GM19351 (cell line): ENCODE data around the gene SMIM13.

ENCODE experiments used
- ATAC-seq: cut with Tn5 transposase; IDR thresholded peaks from one replicate; pipeline ENCODE4 v1.9.1; 2021; ENCODE audit warnings: mild to moderate bottlenecking, moderate library complexity; ENCODE audit not compliant: unreplicated experiment

The SMIM13 gene

DNA sequence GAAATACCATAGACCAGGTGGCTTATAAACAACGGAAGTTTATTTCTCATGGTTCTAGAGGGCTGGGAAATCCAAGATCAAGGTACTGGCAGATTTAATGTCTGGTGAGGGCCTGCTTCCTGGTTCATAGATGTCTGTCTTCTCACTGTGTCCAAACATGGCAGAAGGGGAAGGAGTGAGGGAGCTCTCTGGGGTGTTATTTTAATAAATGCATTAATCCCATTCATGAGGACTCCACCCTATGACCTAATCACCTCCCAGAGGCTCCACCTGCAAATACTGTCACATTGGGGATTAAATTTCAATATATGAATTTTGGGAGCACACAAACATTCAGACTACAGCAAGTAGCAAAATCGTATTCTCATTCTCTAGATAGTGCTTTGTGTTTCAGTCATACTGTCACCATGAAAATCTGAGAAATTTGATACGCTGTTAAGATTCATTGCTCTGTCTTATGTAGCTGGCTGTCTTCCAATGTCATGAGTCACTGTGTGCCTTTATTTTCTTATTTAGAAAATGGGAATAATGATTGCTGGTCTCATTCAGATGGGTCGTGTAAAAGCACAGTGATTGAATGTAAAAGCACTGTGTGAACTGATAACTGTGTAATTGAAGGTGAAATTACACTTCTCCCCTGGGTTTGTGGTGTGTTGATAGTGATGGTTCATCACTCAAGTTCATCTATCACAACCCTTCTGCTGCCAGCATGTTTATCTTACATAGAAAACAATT, 26.8 kb downstream of the SMIM13 start:
- no peak for ATAC-seq

DNA sequence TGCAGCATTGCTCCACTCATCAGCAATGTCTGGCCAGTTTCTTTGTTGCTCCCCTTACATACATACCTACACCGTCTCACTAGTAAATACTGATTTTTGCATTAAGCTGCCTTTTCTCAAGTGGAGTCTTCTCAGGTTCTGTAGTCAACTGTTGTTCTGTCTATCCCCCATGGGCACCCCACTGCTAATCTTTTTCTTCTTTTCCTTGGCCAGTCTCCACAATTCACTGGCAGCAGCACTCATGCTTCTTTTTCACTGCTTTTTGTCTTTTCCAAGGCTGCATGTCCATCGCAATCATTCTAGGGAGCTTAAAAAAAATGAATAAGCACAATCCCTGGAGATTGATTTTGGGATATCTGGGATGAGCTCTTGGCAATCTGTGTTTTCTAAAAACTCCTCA, 28.2 kb downstream of the SMIM13 start:
- no peak for ATAC-seq

DNA sequence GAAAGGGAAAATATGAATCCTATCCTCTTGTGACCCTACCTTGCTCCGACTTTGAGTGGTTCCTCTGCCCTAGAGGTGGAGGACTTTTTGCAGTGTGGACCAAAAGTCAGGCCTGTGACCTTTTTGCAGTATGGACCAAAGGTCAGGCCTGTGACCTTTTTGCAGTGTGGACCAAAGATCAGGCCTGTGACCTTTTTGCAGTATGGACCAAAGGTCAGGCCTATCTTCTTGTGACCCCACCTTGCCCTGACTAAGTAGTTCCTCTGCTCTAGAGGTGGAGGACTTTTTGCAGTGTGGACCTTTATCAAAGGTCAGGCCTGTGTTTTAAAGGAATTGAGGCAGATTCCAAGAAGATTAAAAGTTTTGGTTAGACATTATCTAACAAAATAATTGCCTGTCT, 28.7 kb downstream of the SMIM13 start:
- ATAC-seq: no peak

DNA sequence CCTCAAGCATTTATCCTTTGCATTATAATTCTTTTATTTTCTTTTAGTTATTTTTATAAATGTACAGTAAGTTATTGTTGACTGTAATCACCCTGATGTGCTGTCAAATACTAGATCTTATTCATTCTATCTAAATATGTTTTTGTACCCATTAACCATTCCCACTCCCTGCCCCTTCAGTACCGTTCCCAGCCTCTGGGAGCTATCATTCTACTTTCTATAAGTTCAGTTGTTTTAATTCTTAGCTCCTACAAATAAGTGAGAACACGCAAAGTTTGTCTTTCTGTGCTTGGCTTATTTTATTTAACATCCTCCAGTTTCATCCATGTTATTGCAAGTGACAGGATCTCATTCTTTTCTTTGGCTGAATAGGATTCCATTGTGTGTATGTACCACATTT, 30.3 kb downstream of the SMIM13 start:
- ATAC-seq: no peak

DNA sequence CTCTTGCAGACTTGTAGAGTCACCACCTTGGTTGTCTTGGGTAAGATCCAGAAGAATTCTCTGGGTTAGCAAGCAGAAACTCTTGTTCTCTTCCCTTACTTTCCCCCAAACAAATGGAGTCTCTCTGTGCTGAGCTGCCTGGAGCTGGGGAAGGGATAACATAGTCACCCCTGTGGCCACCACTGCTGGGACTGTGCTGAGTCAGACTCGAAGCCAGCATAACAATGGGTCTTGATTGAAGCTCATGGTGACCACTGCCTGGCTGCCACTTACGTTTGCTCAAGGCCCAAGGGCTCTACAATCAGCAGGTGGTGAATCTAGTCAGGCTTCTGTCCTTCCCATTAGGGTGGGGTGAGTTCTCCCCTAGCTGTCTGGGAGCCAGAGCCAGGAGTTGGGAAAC, 33.2 kb downstream of the SMIM13 start:
- no peak for ATAC-seq

DNA sequence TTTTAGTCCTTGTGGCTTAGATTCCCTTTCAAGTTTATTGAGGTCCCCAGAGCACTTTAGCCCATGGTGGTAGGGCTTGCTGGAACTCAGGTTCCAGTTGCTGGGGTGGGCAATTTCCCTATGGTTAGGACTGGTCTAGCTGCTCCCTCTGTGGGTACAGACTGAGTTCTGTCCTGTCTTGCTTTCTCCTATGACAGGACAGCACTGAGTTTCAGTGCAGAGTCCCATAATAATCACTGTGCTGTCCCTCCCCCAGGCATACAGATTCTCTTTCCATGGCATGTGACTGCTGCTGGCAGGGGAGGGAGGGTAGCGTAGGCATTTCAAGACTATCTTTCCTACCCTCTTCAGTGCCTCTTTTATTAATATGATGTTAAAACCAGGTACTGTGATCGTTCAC, 35.0 kb downstream of the SMIM13 start:
- ATAC-seq: no peak

DNA sequence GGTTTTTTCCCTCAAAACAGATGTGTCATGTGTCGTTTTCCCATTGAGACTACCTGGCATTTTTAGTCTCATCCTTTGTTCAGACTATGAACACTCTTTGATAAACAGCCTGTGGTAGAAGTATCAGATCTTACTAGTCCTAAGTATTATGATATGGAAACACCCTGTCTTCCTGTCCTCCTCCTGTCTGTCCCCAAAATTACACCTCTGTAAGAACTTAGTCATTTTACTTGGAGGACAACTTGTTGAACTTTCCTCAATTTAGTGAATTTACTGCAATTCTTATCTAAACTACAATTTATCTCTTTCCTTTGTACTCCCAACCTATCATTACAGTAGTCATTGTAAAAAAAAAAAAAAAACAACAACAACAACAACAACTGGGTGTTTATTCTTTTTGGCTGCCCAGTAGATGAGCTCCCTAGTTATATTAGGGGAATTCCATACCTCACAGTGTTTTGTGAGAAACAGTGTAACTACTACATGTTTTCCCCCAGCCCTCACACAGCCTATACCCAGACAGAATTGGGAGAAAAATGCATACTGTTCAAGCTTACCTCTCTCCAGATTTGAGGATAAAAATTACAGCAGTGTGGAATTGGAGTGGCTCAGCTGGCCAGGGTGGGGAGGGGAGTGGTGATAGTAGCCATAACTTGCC, 36.4 kb downstream of the SMIM13 start:
- no peak for ATAC-seq

DNA sequence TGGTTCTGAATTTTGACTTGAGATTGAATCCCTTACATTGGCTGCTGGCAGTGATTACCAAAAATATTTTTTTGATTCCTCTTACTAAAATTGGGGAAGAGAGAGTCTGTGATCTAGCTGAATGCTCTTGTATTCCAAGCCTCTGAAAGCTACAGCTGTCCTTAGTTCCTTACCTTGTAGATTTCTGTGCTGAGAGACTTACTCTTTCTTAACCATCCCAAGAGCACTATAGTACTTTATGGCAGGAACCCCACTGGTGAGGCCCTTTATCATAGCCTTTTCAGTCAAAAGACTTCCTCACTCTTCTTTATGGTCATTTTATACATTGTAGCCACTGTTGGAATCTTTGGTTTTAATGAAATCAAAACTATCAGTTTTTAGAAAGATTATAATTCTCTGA, 37.0 kb downstream of the SMIM13 start:
- ATAC-seq: no peak

DNA sequence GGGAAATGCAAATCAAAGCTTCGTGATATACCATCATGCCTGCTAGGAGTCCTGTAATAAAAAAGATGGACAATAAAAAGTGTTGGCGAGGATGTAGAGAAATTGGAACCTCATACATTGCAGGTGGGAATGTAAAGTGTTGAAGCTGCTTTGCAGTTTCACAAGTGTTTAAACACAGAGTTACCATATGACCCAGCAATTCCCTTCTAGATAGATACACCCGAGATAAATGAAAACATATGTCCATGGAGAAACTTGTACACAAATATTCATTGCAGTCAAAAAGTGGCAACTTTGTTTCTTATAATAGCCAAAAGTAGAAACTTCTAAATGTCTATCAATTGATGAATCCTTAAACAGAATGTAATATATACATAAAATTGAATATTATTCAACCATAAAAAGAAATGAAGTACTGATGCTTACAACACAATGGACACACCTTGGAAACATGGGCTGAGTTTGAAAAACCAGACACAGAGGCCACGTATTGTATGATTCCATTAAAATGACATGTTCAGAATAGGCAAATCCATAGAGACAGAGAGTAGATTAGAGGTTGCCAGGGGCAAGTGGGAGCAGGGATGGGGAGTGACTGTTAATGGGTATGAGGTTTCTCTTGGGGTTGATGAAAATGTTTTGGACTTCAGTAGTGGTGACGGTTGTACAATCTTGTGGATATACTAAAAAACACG, 38.7 kb downstream of the SMIM13 start:
- no peak for ATAC-seq

DNA sequence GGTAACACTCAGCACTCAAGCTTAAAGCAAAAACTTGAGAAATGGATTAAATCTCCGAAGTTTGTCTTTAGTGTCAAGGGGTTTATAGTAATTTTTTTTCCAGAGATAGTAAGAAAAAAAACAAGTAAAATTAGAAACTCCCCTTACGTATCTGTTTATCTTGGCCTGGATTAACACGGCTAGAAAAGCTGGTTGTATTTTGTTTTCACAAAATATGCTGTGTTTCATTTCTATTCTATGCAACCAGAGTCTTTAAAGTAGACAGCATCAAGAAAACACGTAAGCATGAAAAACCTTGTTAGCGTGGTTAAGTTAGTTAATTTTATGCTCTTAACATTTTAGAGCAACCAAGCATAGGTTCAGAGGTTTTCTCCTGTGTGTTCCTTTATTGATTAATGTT, 39.6 kb downstream of the SMIM13 start:
- no peak for ATAC-seq

DNA sequence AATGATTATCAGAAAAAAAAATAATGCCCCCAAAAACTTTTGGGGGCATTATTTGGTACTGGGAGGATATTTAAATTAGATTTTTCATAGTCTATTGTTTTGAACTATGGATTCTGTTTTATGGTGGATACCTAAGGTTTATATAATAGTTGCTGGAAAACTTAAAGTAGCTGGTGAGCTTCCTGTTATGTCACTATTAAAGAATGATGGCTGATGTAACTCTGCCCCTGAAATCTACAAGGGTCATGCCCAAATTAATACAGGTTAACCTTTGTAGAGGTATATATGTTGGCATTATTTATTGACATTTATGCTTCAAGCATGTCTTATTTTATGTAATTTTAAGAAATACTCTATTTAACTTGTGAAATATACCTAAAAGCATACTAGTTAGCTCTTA, 43.2 kb downstream of the SMIM13 start:
- no peak for ATAC-seq

DNA sequence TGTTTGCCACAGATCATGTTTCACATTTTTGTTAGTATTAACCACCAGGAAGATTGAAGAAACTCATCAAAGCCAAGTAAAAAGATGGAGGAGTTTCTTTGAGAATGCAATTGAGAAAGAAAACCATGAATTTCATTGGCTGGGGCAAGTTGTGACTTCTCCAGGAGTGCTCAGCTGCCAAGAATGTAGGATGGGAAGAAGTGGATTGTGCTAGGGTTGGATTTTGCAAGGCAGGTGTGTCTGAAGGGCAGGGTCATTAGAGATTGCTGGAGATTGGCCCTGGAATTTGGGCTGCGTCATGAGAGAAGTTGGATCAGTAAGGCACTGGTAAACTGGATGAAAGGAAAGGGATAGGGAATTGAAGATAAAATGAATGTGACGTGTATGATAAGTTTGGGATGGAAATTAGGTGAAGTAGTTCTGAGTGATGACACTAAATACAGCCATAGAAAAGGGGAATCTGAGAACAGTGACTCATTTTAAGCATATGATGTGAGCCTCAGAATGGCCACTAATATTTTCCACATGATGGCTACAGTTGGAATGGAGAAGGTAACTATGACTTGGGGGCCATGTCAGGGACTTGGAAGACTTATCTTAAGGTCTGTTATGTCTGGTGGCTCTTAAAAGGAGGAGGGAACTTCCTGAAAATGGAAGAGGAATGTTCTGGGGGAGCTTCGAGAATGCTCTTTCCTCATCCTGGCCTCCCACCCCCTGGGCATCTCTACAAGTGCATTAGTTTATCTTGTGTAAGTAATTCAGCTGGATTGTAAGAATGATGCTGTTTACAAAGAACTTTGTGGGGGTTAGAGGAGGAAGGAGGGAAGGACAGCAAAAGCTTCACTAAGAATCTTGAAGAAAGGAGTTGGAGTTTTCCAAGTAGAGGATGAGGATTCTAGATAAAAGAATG, 45.7 kb downstream of the SMIM13 start:
- peak; percentile 74 for ATAC-seq

DNA sequence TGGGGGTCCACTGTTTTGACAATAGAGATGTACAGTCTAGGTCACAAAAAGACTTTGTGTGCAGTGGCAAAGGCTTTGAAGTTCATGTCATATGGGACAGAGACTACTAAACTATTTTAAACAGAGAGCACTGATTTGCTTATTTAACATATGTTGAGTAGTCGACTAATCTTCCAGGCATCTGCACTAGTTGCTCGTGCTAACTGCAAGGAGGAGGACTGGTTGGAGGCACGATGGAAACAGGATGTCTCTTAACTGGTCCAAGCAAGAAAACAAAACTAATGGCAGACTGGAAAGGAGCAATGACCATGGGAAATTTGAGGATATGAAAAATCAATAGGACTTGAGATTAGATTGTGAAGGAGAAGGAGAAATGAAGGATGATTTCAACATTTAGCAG, 46.4 kb downstream of the SMIM13 start:
- no peak for ATAC-seq

DNA sequence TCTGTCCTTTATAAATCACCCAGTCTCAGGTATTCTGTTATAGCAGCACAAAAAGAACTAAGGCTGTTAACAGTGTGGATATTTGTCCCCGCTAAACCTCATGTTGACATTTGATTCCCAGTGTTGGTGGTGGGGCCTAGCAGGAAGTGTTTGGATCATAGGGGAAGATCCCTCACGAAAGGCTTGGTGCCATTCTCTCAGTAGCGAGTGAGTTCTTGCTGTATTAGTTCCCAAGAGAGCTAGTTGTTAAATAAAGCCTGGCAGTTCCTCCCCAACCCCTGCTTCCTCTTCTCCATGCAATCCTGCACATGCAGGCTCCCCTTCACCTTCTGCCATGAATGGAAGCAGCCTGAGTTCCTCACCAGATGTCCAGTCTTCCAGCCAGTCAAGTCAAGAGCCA, 47.7 kb downstream of the SMIM13 start:
- no peak for ATAC-seq

DNA sequence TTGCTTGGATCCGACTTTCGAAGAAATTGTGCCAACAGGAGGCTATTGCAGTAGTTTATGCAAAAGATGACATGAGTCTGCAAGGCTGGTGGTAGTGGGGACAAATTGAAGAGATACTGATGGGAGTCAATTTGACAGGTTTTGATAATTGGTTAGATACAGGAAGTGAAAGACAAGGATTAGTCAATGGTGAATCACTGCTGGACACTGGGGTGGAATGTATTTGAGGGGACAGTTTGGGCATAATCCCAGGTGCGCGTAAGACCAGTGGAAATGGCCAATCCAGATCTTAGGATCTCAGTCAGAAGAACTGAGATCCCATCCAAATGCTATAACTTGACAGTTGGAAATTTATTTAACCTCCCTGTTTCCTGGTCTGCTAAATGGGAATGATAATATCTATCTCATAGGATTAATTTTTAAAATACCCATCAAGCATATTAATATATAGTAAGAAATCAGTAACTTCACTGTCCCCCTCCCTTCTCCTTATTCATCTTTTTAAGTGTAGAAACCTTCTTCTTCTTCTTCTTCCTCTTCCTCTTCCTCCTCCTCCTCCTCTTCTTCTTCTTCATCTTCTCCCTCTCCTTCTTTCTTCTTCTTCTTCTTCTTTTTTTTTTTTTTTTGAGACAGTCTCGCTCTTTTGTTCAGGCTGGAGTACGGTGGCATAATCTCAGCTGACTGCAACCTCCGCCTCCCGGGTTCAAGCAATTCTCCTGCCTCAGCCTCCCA, 48.8 kb downstream of the SMIM13 start:
- ATAC-seq: no peak

DNA sequence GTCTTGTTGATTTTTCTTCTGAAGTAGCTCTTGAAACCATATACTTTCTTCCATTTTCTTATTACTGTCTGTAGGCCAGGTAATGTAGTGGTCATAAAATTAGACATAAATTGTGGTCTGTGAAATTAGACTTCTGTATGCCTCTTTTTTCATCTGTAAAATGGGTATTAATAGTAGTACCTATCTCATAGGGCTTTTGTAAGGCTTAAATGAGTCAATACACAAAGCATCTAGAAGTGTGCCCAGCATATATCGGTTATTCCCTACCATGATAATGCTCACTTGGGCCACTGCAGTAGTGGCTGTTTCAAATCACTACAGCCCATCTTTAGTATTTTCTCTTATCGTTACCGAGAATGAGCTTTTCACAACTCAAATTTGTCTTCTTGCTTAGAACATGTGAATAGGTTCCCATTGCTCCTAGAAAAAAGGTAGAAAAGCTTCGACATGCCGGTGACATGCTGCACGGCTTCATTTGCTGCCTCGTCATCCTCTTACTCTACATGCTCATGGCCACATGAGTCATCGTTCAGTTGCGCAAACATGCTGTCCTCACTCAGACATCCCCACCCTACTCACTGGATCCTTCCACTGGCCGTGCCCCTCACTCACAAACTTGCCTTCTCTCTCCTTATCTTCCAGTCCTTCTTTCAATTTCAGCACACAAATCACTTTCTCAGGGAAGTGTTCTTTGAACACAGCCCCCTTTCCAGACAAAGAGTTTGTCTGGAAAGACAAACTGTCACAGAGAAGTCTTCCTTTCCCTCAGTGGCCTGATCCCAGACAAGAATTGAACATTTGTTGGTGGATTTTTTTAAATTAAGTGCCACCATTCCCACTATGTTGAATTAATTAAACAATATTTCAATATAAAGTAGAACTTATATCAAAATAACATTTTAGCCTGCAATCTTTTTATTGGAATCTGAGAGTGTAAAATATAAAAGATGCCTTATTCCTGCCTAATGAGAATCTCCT, 50.0 kb downstream of the SMIM13 start:
- ATAC-seq: no peak

DNA sequence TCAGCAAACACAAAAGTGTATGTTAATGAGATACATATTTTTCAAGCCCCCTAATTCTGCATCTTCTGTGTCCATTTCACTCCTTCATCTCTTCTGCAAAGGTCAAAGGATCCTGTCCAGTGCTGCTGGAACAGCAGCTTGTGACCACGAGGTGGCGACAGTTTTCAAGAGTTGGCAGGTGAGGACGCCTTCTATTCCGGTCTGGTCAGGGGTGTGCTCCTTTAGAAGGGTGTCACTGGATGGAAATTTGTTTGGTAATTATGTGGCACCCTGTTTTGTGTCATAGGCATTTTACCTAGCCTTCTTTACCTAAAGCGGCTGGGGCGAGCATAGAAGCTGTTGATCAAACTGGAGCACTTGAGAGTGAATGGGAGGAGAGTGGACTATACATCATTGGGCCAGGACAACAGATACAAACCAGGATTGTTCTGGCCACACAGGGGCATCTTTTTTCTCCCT, 50.8 kb downstream of the SMIM13 start:
- peak; percentile 91 for ATAC-seq

DNA sequence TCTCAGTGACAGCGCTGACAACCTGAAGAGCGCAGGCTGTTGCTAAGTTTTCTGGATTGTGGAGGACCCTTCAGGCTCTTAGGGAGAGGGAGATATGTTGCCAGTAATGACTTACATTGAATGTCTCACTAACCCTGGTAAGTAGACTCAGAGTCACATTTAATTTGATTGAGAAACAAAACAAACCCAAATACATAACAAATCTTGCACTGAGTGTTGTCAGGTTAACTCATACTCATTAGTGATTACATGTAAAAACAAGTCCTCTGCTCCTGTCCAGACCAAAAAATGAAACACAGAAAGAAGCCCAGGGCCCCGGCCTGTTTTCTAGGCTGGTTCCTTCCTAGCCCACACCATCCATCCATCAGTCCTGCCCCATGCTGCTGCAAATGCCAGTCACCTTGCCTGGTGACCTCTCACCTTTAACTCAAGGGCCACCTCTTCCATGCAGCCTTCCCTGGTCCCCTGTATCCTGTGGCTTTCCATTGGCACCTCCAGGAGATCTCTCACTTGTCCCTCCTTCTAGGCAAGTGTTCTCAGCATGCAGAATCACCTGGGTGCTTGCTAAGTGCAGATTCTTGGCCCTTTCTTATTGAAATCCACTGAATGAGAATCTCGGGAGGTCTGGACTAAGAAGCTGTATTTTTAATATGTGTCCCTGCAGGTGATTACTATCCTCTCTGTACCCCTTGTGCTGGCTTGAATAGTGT, 52.6 kb downstream of the SMIM13 start:
- no peak for ATAC-seq

DNA sequence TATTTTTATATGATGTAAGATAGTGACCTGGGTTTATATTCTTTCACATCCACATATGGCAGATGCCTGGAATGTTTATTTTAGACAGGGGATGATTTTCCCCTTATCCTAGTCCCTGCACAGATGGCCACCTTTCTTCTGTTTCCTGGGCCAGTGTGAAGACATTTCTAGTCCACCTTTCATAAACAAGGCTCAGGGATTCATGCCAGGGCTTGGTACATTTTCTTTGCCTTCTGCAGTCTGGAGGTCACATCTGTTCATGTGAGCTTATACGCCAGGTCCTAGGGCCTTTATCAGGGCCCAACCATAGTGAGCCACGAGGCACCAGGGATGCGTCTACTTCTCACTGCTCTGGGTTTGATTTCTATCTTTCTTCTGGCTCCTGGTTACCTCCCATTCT, 55.9 kb downstream of the SMIM13 start:
- ATAC-seq: no peak
